ENCODE data around the gene CERS4. TPM values are rescaled to one million over a fixed set of nuclear protein-coding genes. Genes with fewer than 3 reads are reported as not detected.
"Not testable (repeated sequence)": the region's sequence is repeated elsewhere in the genome, so short reads cannot be mapped to it uniquely, and the experiment has no call there.

Gene CERS4
- total RNA-seq, 2 donors from 2014 or later = 14.7 to 33.0 TPM

GRCh38 chr19:8245869-8246835 lies 37.0 kb downstream of the CERS4 start:
- H3K27me3 Mint-ChIP-seq = no peaks in the 10 kb centered on the region
- ATAC-seq (replicated peaks) = no peak
- no peak overlapping the region for H3K4me3 Mint-ChIP-seq
- no peaks in the 10 kb centered on the region for H3K9me3 Mint-ChIP-seq
- H3K4me1 Mint-ChIP-seq = peaks cover 9% of the 10 kb centered on the region
- H3K36me3 Mint-ChIP-seq (ENCODE audit: low read depth) = peaks cover 5% of the 10 kb centered on the region
- H3K27ac Mint-ChIP-seq = no peak overlapping the region

DNA sequence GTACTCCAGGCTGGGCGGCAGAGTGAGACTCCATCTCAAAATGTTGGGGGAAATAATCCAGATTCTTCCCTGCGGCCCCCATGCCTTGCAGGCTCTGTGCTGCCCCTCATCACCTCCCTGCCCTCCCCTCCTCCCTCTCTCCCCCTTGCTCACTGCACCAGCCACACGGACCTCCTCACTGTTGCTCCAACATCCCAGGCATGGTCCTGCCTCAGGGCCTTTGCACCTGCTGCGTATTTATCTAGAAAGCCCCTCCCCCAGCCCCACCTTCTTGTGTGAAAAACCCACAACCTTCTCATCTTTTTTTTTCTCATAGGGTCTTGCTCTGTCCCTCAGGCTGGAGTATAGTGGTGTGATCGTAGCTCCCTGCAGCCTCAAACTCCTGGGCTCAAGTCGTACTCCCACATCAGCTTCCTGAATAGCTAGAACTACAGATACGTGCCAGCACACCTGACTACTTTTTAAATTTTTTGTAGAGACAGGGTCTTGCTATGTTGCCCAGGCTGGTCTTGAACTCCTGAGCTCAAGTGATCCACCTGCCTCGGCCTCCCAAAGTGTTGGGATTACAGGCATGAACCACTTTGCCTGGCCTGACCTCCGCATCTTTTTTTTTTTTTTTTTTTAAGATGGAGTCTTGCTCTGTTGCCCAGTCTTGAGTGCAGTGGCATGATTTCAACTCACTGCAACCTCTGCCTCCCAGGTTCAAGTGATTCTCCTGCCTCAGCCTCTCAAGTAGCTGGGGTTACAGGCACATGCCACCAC lies 38.1 kb downstream of the CERS4 start:
- not testable (repeated sequence) for H3K27ac Mint-ChIP-seq; ATAC-seq (replicated peaks); H3K27me3 Mint-ChIP-seq; H3K4me3 Mint-ChIP-seq; H3K9me3 Mint-ChIP-seq; H3K4me1 Mint-ChIP-seq; H3K36me3 Mint-ChIP-seq (ENCODE audit: low read depth)

GRCh38 chr19:8248348-8249328 lies 39.5 kb downstream of the CERS4 start:
- no peak for ATAC-seq (replicated peaks)
- Mint-ChIP-seq H3K27ac (no peak overlapping the region), H3K4me3 (no peak overlapping the region), H3K4me1 (peaks cover 13% of the 10 kb centered on the region), H3K36me3 (ENCODE audit: low read depth) (peaks cover 6% of the 10 kb centered on the region), H3K27me3 (no peaks in the 10 kb centered on the region), H3K9me3 (no peaks in the 10 kb centered on the region)

DNA sequence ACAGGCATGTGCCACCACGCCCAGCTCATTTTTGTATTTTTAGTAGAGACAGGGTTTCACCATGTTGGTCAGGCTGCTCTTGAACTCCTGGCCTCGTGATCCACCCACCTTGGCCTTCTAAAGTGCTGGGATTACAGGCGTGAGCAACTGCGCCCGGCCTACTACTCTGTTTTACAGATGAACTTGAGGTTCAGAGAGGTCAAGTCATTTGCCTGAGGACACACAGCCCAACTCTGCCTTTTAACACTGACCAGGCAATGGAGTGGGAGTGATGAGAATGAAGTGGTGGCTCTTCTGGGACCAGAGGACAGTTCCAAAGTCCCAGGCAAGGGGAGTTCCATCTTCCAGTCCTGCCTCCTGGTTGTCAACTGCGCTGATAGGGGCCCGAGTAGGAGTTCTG lies 41.4 kb downstream of the CERS4 start:
- H3K27ac Mint-ChIP-seq = no peak overlapping the region
- peaks cover 13% of the 10 kb centered on the region for H3K4me1 Mint-ChIP-seq
- no peaks in the 10 kb centered on the region for H3K27me3 Mint-ChIP-seq
- no peak for ATAC-seq (replicated peaks)
- no peak overlapping the region for H3K4me3 Mint-ChIP-seq
- H3K9me3 Mint-ChIP-seq = no peaks in the 10 kb centered on the region
- peaks cover 6% of the 10 kb centered on the region for H3K36me3 Mint-ChIP-seq (ENCODE audit: low read depth)

- no peaks in the 10 kb centered on the region for H3K27me3 Mint-ChIP-seq
- ATAC-seq (replicated peaks) = no peak
These were observed 41.9 kb downstream of the CERS4 start for GRCh38 chr19:8251025-8251472.

GRCh38 chr19:8252922-8253589 lies 43.9 kb downstream of the CERS4 start:
- H3K4me1 Mint-ChIP-seq = peaks cover 13% of the 10 kb centered on the region
- peaks cover 23% of the 10 kb centered on the region for H3K36me3 Mint-ChIP-seq (ENCODE audit: low read depth)
- no peak overlapping the region for H3K4me3 Mint-ChIP-seq
- H3K9me3 Mint-ChIP-seq = no peaks in the 10 kb centered on the region
- no peaks in the 10 kb centered on the region for H3K27me3 Mint-ChIP-seq
- ATAC-seq (replicated peaks) = peak; percentile 91
- no peak overlapping the region for H3K27ac Mint-ChIP-seq

More at GRCh38 chr19:8251025-8251472, 41.9 kb downstream of the CERS4 start:
- H3K4me1 Mint-ChIP-seq = peaks cover 13% of the 10 kb centered on the region
- H3K4me3 Mint-ChIP-seq = no peak overlapping the region
- H3K27ac Mint-ChIP-seq = no peak overlapping the region
- H3K9me3 Mint-ChIP-seq = no peaks in the 10 kb centered on the region
- peaks cover 10% of the 10 kb centered on the region for H3K36me3 Mint-ChIP-seq (ENCODE audit: low read depth)

DNA sequence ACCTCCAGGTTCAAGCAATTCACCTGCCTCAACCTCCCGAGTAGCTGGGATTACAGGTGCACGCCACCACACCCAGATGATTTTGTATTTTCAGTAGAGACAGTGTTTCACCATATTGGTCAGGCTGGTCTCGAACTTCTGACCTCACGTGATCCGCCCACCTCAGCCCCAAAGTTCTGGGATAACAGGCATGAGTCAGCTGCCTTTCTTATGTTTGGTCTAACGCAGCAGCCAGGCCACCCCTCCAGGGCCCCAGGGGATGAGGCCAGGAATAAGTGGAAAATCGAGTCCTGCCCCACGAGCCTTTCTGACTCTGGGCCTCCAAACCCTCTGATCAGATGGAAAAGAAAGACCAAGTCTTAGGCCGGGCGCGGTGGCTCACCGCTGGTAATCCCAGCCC lies 44.5 kb downstream of the CERS4 start:
- Mint-ChIP-seq H3K36me3 (ENCODE audit: low read depth) (peaks cover 25% of the 10 kb centered on the region), H3K9me3 (no peaks in the 10 kb centered on the region), H3K27me3 (no peaks in the 10 kb centered on the region), H3K27ac (no peak overlapping the region), H3K4me1 (peaks cover 10% of the 10 kb centered on the region), H3K4me3 (no peak overlapping the region)
- ATAC-seq (replicated peaks) = no peak

DNA sequence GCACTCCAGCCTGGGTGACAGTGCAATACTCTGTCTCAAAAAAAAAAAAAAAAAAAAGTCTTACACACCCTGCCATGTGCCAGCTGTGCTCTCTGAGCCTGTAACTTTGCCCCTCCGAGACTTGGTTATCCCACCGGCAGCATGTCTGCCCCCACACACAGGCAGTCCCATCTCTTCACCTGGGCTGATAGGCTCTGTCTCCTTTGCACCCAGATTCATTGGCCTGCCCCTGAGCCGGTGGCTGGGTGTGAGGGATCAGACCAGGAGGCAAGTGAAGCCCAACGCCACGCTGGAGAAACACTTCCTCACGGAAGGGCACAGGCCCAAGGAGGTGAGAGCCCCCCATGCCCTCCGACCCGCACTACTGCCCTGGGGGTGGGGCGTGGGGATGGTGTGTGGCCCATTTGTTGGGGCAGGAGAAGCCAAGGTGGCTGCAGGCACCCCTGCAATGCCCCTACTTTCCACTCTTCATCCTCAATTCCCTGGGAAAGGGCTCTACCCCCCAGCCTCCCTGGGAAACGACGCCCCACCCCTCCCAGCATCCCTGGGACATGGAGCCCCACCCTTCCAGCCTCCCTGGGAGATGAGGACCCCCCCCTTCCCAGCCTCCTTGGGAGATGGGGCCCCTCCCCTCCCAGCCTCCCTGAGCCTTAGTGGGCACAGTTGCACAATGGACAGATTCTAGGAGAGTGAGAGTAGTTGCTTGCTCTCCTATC lies 45.3 kb downstream of the CERS4 start:
- H3K9me3 Mint-ChIP-seq = no peaks in the 10 kb centered on the region
- H3K4me3 Mint-ChIP-seq = no peak overlapping the region
- H3K27ac Mint-ChIP-seq = no peak overlapping the region
- no peaks in the 10 kb centered on the region for H3K27me3 Mint-ChIP-seq
- peaks cover 31% of the 10 kb centered on the region for H3K36me3 Mint-ChIP-seq (ENCODE audit: low read depth)
- ATAC-seq (replicated peaks) = no peak
- peaks cover 6% of the 10 kb centered on the region for H3K4me1 Mint-ChIP-seq

- Mint-ChIP-seq H3K4me3 (no peak overlapping the region), H3K4me1 (peaks cover 10% of the 10 kb centered on the region), H3K9me3 (no peaks in the 10 kb centered on the region), H3K27ac (no peak overlapping the region), H3K27me3 (no peaks in the 10 kb centered on the region), H3K36me3 (ENCODE audit: low read depth) (peaks cover 36% of the 10 kb centered on the region)
- no peak for ATAC-seq (replicated peaks)
These were observed 46.4 kb downstream of the CERS4 start for GRCh38 chr19:8255426-8256125.

DNA sequence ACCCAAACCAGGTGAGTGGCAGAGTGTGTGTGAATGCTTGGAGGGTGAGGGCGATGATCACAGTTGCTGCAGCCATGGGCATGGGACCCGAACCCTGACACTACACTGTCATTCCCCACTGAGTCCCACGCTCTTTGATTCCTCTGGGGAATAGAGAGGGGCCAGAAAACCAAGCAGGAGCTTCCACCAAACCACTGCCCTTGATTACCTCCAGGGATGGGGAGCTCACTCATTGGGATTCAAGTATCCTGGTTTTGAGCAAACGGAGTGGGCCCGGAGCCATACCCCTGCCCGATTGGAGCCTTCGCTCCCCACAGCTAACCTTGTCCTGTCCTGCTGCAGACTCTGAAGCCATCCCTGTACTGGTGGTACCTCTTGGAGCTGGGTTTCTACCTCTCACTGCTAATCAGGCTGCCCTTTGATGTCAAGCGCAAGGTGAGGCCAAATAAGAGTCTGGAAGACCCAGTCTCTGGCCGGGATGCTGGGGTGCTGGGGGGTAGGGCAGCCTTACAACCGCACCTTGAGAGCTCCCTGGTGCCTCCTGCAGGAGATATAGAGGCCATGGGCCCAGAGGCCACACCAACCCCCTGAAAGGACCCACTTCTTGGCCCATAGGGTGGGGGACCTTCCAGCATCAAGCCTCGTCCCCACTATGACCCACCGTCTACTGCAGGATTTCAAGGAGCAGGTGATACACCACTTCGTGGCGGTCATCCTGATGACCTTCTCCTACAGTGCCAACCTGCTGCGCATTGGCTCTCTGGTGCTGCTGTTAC lies 47.3 kb downstream of the CERS4 start:
- peaks cover 41% of the 10 kb centered on the region for H3K36me3 Mint-ChIP-seq (ENCODE audit: low read depth)
- H3K4me3 Mint-ChIP-seq = no peak overlapping the region
- peaks cover 10% of the 10 kb centered on the region for H3K4me1 Mint-ChIP-seq
- no peaks in the 10 kb centered on the region for H3K27me3 Mint-ChIP-seq
- no peaks in the 10 kb centered on the region for H3K9me3 Mint-ChIP-seq
- no peak overlapping the region for H3K27ac Mint-ChIP-seq
- no peak for ATAC-seq (replicated peaks)

DNA sequence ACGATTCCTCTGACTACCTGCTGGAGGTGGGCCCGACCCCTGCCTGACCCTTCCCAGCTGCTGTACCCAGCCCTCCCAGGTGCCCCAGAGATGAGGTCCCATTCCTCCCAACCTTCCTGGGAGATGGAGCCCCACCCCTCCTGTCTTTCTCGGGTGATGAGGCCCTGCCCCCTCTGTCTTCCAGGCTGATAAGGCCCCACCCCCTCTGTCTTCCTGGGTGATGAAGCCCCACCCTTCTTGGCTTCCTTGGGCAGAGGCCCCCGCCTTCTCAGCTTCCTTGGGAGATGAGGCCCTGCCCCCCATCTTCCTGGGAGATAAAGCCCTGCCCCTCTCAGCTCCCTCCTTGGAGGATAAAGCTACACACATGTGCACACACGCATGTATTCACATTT lies 47.9 kb downstream of the CERS4 start:
- Mint-ChIP-seq H3K36me3 (ENCODE audit: low read depth) (peaks cover 42% of the 10 kb centered on the region), H3K9me3 (no peaks in the 10 kb centered on the region), H3K27ac (no peak overlapping the region), H3K4me1 (peaks cover 10% of the 10 kb centered on the region), H3K27me3 (no peaks in the 10 kb centered on the region), H3K4me3 (no peak overlapping the region)
- ATAC-seq (replicated peaks) = no peak

All from activated T-helper 17 cell treated with anti-CD3 and anti-CD28 coated beads, Interleukin-2, amount 50 U/mL, for 72 hours (primary cell).